Measurements from ENCODE around the gene GPR132. TPM values are rescaled to one million over a fixed set of nuclear protein-coding genes. Genes with fewer than 3 reads are reported as not detected.
A peak's percentile ranks its signal among the peaks of the same experiment; 100 is the strongest.

The GPR132 gene
- total RNA-seq, 1 donor from 2014 or later: not detected

DNA sequence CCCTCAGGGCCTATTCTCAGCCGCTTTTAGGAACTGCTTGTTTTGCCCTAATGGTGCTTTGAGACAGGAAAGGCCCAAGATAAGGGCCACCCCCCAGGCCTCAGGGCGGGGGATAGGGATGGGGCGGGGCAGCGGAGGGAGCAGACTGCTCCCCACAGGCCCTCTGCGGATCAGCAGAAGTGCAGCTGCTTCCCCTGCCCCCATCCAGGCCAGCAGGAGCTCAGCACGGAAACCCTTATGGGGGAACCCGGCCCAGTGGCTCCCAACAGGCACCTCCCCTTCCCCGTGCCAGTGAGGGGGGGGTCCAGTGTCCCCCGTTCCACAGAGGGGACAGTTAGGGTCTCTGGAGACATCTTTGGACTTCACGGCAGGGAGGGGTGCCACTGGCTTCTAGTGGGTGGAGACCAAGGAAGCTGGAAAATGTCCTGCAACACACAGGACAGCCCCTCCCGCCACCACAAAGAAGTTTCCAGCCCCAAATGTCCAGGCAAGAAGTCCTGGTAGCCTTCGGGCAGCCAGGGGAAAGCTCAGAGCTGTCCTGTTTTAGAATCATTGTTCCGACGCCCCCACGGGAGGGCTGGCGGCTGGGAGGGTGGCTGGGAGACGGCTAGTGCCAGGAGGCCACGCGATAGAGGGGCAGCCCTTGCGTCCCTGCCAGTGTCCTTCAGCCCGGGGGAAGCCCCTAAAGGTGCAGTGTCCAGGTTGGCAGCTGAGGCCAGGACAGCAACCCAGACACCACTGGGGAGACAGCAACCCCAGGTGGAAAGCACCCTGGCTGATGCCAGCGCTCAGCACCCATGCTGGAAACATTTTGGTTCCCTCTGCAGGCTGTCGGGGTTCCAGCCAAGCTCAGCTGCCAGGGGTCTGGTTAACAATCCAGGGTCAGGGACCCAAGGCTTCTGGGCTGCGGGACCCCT is 10.4 kb upstream of the GPR132 start:
- no peak for DNase-seq (ENCODE audit: low spot score in 2 of 2)
- intact Hi-C loops (cut with DNase I): no loop called here
- Histone ChIP-seq H3K27me3 (peaks cover 12% of the 10 kb centered on the region), H3K27ac (no peak overlapping the region), H3K4me3 (peak overlapping the region in 1 of 2 donors; percentile 6), H3K9me3 (no peaks in the 10 kb centered on the region), H3K4me1 (peaks cover 3 to 7% of the 10 kb centered on the region in 2 donors), H3K36me3 (no peaks in the 10 kb centered on the region)
- TF ChIP-seq, protein P1, sequence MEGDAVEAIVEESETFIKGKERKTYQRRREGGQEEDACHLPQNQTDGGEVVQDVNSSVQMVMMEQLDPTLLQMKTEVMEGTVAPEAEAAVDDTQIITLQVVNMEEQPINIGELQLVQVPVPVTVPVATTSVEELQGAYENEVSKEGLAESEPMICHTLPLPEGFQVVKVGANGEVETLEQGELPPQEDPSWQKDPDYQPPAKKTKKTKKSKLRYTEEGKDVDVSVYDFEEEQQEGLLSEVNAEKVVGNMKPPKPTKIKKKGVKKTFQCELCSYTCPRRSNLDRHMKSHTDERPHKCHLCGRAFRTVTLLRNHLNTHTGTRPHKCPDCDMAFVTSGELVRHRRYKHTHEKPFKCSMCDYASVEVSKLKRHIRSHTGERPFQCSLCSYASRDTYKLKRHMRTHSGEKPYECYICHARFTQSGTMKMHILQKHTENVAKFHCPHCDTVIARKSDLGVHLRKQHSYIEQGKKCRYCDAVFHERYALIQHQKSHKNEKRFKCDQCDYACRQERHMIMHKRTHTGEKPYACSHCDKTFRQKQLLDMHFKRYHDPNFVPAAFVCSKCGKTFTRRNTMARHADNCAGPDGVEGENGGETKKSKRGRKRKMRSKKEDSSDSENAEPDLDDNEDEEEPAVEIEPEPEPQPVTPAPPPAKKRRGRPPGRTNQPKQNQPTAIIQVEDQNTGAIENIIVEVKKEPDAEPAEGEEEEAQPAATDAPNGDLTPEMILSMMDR (IDR thresholded peaks at IDR 0.05): no peak

DNA sequence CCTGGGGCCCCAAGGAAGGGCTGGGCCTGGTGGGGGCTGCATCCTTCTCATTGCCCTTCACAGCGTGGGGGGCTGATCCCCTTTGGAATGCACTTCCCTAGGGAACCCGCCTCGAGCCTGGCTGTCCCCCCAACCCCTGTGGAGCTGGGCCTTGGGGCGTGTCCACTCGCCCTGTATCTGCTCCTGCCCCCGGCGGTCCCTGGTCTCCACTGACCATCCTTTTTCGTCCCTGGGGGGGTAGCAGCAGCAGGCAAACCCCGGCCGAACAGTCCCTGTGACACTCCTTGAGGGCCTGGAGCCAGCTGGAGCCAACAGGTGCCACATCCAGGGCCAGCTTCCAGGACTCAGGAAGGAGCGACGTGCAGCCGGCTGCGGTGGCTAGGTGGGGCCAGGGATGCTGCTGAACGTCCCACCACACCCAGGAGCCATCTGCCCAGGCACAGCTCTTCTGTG is 9.4 kb upstream of the GPR132 start:
- H3K27me3 ChIP-seq: peaks cover 12% of the 10 kb centered on the region
- H3K9me3 ChIP-seq: no peaks in the 10 kb centered on the region
- DNase-seq (ENCODE audit: low spot score in 2 of 2): peak in 1 of 2 donors; percentile 62
- no peaks in the 10 kb centered on the region for H3K36me3 ChIP-seq
- no peak overlapping the region for H3K27ac ChIP-seq
- TF ChIP-seq, protein P1 (IDR thresholded peaks at IDR 0.05): no peak
- peaks cover 3 to 7% of the 10 kb centered on the region in 2 donors for H3K4me1 ChIP-seq
- intact Hi-C loops (cut with DNase I): no loop called here
- no peak overlapping the region for H3K4me3 ChIP-seq

DNA sequence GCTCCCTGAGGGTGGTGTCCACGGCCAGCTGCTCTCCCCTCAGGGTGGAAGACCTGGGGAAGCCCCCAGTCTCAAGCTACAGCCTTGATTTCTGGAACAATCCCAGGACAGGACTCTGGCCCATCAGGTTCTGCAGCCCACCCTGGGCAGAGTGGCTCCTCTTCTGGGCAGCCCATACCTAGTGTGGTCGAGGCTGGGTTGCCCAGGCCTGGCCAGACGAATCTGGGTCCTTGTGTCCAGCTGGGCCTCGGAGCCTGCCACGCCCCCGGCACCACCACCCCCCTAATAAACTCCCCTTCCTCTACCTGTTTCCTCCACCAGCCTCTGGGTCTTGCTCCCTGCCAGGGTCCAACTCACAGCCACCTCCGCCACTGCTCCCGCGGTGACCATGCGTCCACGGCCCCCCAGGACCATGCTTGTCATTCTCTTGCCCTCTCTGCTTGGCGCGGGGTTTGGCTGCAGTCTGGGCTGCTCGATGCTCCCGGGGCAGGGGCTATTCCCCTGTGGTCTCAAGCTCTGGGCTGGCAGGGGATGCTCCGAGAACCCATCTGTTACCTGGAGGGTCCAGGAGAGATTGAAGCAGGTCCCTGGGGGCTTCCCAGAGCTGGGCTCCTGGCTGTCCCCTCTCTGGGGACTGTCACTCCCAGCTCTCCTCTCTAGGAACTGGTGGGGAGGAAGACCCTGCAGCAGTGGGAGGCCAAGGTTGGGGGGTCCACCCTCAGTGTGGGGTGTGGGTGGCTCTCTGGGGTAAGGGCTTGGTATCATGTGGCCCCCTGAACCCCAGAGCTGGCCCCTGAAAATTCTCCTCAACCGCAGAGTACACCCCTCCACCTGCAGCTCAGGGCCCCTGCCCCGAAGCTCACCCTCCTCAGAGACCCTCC is 8.7 kb upstream of the GPR132 start:
- H3K4me3 ChIP-seq: no peak overlapping the region
- no peak overlapping the region for H3K27ac ChIP-seq
- no peaks in the 10 kb centered on the region for H3K36me3 ChIP-seq
- TF ChIP-seq, protein P1 (IDR thresholded peaks at IDR 0.05): no peak
- peak in 1 of 2 donors; percentile 61 for DNase-seq (ENCODE audit: low spot score in 2 of 2)
- intact Hi-C loops (cut with DNase I): no loop called here
- H3K27me3 ChIP-seq: peaks cover 12% of the 10 kb centered on the region
- no peaks in the 10 kb centered on the region for H3K9me3 ChIP-seq
- H3K4me1 ChIP-seq: peaks cover 3 to 7% of the 10 kb centered on the region in 2 donors

DNA sequence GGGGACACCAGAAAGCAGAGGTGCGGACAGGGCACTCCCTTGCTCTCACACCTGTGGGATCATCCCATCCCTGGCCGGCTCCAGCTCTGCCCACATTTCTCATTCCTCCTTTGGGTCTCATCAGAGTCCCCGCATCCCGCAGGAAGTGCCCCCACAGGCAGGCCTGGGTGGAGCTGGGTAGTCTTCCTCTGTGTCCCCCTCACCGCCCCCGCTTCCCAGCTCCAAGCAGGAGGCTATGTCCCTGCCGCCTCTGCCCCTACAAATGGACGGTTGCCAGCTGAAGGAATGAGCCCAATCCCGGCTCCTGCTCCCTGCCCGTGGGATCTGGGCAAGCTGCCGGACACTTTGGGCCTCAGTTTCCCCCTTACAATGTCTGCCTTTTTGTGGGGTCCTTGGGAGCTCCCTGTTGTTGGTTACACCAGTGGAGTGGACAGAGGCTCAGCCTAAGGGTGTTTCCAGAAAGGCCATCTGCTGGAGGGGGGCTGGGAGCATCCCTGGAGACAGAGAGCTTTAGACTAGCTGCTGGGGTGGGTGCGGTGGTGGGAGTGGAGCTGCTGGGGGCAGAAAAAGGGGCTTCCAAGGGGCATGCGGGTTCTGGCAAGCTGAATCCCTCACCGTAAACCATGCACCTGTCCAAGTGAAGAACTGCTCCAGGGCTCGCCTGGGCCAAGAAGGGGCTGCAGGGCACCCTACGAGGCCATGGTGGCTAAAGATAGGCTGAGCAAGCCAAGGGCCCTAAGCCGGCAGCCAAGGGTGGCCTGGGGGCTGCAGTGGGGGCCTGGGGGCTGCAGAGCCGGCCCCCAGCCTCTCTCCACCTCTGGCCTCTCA is 7.9 kb upstream of the GPR132 start:
- intact Hi-C loops (cut with DNase I): no loop called here
- Histone ChIP-seq H3K36me3 (no peaks in the 10 kb centered on the region), H3K9me3 (no peaks in the 10 kb centered on the region), H3K4me1 (peaks cover 3 to 7% of the 10 kb centered on the region in 2 donors), H3K4me3 (no peak overlapping the region), H3K27me3 (peaks cover 12% of the 10 kb centered on the region), H3K27ac (no peak overlapping the region)
- DNase-seq (ENCODE audit: low spot score in 2 of 2): peak in 1 of 2 donors; percentile 59
- TF ChIP-seq, protein P1 (IDR thresholded peaks at IDR 0.05): no peak

- TF ChIP-seq, protein P1 (IDR thresholded peaks at IDR 0.05): no peak
- Histone ChIP-seq H3K27ac (no peak overlapping the region), H3K4me1 (peaks cover 3 to 7% of the 10 kb centered on the region in 2 donors), H3K27me3 (peaks cover 12% of the 10 kb centered on the region), H3K36me3 (no peaks in the 10 kb centered on the region), H3K9me3 (no peaks in the 10 kb centered on the region), H3K4me3 (no peak overlapping the region)
- DNase-seq (ENCODE audit: low spot score in 2 of 2): peak in 1 of 2 donors; percentile 54
- intact Hi-C loops (cut with DNase I): no loop called here
Measured at GRCh38 chr14:105072381-105072861, 7.2 kb upstream of the GPR132 start.
